ENCODE results near the gene KCTD2.

The KCTD2 gene

DNA sequence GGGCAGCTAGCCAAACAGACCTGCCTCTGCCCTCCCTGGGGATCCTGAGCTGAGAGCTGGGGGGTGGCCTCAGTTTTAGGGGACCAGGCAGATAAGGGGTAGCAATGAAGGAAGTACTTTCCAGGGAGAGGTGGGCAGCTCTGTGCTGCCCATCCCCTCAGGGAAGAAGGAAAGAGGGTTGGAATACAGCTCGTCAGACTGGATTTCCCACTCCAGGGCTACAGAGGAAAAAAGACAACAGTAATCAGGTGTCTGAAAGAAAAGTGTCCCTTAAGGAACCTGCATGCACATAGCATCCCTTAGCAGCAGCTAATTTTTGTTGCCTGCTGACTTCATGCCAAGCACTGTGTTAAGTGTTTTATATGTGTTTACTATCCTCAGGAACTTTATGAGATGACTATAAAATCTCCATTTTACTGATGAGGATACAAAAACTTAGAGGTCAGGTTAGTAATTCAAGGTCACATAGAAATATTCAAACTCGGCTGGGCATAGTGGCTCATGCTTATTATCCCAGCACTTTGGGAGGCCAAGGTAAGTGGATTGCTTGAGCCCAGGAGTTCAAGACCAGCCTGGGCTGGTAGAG lies 37.8 kb upstream of the KCTD2 start:
- Mint-ChIP-seq H3K27ac (no peak overlapping the region), H3K27me3 (ENCODE audit: low read depth, poor library complexity) (peaks cover 10% of the 10 kb centered on the region), H3K9me3 (no peaks in the 10 kb centered on the region), H3K4me1 (peaks cover 27% of the 10 kb centered on the region), H3K36me3 (ENCODE audit: low read depth) (peaks cover 6% of the 10 kb centered on the region), H3K4me3 (no peak overlapping the region)
- no peak for DNase-seq
- TF ChIP-seq, protein P1, sequence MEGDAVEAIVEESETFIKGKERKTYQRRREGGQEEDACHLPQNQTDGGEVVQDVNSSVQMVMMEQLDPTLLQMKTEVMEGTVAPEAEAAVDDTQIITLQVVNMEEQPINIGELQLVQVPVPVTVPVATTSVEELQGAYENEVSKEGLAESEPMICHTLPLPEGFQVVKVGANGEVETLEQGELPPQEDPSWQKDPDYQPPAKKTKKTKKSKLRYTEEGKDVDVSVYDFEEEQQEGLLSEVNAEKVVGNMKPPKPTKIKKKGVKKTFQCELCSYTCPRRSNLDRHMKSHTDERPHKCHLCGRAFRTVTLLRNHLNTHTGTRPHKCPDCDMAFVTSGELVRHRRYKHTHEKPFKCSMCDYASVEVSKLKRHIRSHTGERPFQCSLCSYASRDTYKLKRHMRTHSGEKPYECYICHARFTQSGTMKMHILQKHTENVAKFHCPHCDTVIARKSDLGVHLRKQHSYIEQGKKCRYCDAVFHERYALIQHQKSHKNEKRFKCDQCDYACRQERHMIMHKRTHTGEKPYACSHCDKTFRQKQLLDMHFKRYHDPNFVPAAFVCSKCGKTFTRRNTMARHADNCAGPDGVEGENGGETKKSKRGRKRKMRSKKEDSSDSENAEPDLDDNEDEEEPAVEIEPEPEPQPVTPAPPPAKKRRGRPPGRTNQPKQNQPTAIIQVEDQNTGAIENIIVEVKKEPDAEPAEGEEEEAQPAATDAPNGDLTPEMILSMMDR (IDR thresholded peaks at IDR 0.05), result no peak

DNA sequence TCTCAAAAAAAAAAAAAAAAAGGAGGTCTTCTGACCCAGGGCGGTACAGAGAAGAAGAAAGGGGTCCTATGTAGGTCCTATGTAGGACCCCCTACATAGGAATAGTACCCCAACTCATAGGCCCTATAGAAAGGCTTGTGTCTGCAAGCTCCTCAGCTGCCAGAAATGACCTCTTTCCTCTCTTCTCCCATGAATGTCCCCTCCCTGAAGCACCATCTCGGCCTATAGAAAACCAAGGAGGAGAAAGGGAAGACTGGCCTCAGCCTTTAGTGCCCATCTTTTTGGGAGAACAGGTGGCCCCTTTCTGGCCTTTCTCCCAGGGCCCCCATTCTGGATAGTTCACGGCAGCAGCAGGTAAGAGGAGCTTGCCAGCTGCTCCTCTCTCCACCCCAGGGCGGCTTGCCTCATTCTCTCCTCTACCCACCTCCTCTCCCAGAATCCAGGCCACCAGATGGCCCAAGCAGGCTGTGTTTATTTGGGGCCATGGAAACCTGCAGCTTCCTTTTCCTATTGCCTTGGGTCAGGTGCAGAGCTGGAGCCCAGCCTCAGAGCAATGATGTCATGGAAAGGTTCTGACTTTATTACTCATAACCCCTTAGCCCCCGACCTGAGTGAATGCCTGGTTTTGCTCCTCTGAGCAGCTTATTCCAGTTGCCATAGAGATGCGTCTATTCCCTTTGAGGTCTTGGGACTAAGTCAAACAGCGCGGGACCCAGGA lies 36.2 kb upstream of the KCTD2 start:
- Mint-ChIP-seq H3K27me3 (ENCODE audit: low read depth, poor library complexity) (peaks cover 10% of the 10 kb centered on the region), H3K36me3 (ENCODE audit: low read depth) (peaks cover 17% of the 10 kb centered on the region), H3K27ac (no peak overlapping the region), H3K4me1 (peaks cover 32% of the 10 kb centered on the region), H3K4me3 (peak overlapping the region; percentile 93), H3K9me3 (no peaks in the 10 kb centered on the region)
- TF ChIP-seq, protein P1 (IDR thresholded peaks at IDR 0.05), result no peak
- DNase-seq, result no peak

DNA sequence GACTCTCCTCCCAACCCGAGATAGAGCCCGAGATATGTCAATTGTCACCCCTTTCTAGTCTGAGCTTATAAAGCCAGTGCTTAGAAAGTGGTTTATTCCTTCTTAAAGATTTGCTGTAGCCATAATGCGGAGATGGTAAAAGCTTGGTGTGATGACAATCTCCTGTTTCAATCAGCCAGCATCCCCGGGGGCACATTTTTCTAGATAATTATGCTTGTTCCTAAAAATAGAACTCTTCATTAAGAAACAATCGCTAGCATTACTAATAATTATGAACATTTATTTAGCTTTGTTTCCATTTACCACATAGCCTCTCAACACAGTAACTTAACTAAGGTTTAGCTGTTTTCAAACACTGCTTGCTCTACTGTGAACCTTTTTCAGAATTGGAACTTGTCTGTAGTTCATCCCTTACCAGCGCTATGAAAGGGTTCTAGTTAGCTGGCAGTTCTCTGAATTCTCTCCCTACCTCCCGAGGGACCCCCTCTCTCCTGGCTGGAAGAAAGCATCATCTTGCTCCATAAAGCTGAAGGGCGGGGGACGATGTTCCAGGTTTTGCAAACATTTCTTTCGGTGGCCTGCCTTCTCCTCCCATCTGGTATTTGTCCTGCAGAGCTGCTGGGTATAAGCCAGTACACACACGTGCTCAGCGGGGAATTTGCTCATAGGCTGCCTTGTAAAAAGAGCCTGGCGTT lies 35.5 kb upstream of the KCTD2 start:
- Mint-ChIP-seq H3K4me3 (peak overlapping the region; percentile 93), H3K4me1 (peaks cover 32% of the 10 kb centered on the region), H3K27ac (no peak overlapping the region), H3K9me3 (no peaks in the 10 kb centered on the region), H3K27me3 (ENCODE audit: low read depth, poor library complexity) (peaks cover 10% of the 10 kb centered on the region), H3K36me3 (ENCODE audit: low read depth) (peaks cover 22% of the 10 kb centered on the region)
- TF ChIP-seq, protein P1 (IDR thresholded peaks at IDR 0.05), result no peak
- no peak for DNase-seq

DNA sequence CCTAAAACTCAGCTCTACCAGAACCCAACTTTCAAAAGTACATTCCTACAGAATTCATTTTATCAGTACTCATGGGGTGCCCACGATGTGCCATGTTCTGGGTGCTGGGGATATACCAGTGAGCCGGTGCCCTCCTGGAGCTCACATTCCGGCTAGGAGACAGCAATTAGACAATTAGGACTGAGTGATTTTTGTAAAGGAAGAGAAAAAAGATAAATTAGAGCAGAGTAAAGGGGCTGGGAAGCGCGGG lies 35.0 kb upstream of the KCTD2 start:
- Mint-ChIP-seq H3K9me3 (no peaks in the 10 kb centered on the region), H3K27ac (peak overlapping the region; percentile 97), H3K4me1 (peaks cover 32% of the 10 kb centered on the region), H3K36me3 (ENCODE audit: low read depth) (peaks cover 26% of the 10 kb centered on the region), H3K4me3 (peak overlapping the region; percentile 93), H3K27me3 (ENCODE audit: low read depth, poor library complexity) (peaks cover 10% of the 10 kb centered on the region)
- TF ChIP-seq, protein P1 (IDR thresholded peaks at IDR 0.05), result no peak
- DNase-seq, result no peak

DNA sequence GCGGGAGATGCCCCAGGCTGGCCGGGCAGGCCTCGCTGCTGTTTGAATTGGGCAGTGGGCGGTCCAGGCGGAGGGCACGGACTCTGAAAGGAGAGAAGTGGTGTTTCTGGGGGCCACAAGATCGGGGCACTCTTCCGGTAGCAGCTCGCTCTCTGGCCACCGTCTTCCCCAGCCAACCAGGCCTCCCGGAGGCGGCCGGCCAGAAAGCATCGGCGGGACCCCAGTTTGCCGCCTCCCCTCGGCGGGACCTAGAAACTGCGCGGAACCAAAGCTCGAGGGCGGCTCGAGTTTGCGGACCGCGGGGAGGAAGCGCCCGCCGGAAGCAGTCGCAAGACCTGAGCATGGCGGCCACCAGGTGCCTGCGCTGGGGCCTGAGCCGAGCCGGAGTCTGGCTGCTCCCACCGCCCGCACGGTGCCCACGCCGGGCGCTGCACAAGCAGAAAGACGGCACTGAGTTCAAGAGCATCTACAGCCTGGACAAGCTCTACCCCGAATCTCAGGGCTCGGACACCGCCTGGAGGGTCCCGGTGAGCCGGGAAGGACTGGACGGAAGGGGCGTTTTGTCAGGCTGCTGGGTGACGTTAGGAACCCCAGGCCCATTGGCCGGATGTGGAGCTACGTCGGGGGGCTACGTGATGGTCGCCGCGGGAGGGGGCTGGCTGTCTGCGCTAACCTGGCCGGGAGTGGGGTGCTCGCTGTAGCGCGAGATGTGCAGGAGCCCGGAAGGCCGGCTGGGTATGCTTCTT lies 34.5 kb upstream of the KCTD2 start, which contains the start of gene MRPL58:
Gene MRPL58, plus strand, starts transcription at position 325 of the 746 bp plus-strand sequence. Its CDS starts 17 bp downstream, at position 342.
- peaks cover 26% of the 10 kb centered on the region for H3K36me3 Mint-ChIP-seq (ENCODE audit: low read depth)
- peaks cover 32% of the 10 kb centered on the region for H3K4me1 Mint-ChIP-seq
- DNase-seq, result peak; percentile 88
- H3K27ac Mint-ChIP-seq, result peak within 1 kb of the TSS; percentile 97
- H3K4me3 Mint-ChIP-seq, result peak within 1 kb of the TSS; percentile 93
- no peaks in the 10 kb centered on the region for H3K9me3 Mint-ChIP-seq
- peaks cover 10% of the 10 kb centered on the region for H3K27me3 Mint-ChIP-seq (ENCODE audit: low read depth, poor library complexity)
- TF ChIP-seq, protein P1 (IDR thresholded peaks at IDR 0.05), result peak; percentile 38

Measured in nephron progenitor cell (in vitro differentiated cells).